ENCODE results near the gene SIRT7. TPM values are rescaled to one million over a fixed set of nuclear protein-coding genes. Genes with fewer than 3 reads are reported as not detected.
A peak's percentile ranks its signal among the peaks of the same experiment; 100 is the strongest.

SIRT7 gene
- total RNA-seq, 1 experiment from 2014 or later, result 24.2 TPM

GRCh38 chr17:81939218-81939617, 21.2 kb upstream of the SIRT7 start (continued):
- no peak for TF ChIP-seq KAT7 (CRISPR knock-in tag; IDR thresholded peaks at IDR 0.05; ENCODE audit: borderline replicate concordance)

- ChIA-PET CTCF (interaction anchor here (1.3 to 2.1 kb wide), 3 partner anchors 8 to 95 kb away, joined by 3 to 8 read pairs (median 5); partner anchors contain the start of genes MAFG and RAC3), POLR2A (no interaction called here)
- Mint-ChIP-seq H3K4me1 (peaks cover 15% of the 10 kb centered on the region; the same call in 1 of the 2 replicates), H3K27ac (no peak overlapping the region), H3K9me3 (no peaks in the 10 kb centered on the region), H3K36me3 (peaks cover 10% of the 10 kb centered on the region; the same call in 1 of the 2 replicates), H3K4me3 (peak overlapping the region; percentile 88), H3K27me3 (ENCODE audit: low read depth) (peaks cover 6% of the 10 kb centered on the region)
- DNase-seq (ENCODE audit: low spot score), result no peak
- no peak for ATAC-seq
- TF ChIP-seq MXD4 (CRISPR knock-in tag; IDR thresholded peaks at IDR 0.05; ENCODE audit: borderline replicate concordance) (no peak), GTF2I (CRISPR knock-in tag; conservative IDR thresholded peaks at IDR 0.05) (no peak), ATF1 (CRISPR knock-in tag; IDR thresholded peaks at IDR 0.05) (no peak)
Measured at GRCh38 chr17:81935709-81936084, 17.7 kb upstream of the SIRT7 start.

GRCh38 chr17:81934850-81935708, 17.1 kb upstream of the SIRT7 start:
- H3K27ac Mint-ChIP-seq, result no peak overlapping the region
- TF ChIP-seq ZBTB43 (CRISPR knock-in tag; IDR thresholded peaks at IDR 0.05) (no peak), FOXK1 (CRISPR knock-in tag; IDR thresholded peaks at IDR 0.05) (no peak), ATF6 (CRISPR knock-in tag; IDR thresholded peaks at IDR 0.05) (no peak), ATF2 (CRISPR knock-in tag; IDR thresholded peaks at IDR 0.05; ENCODE audit: borderline replicate concordance, low read depth) (no peak), ESRRA (CRISPR knock-in tag; IDR thresholded peaks at IDR 0.05; ENCODE audit: borderline replicate concordance) (no peak)
- ATAC-seq, result no peak
- ChIA-PET CTCF (interaction anchor here (0.7 to 1.4 kb wide), 2 partner anchors 85 to 96 kb away, joined by 5 read pairs; partner anchors contain the start of gene RAC3), POLR2A (interaction anchor here (1.0 kb wide), 1 partner anchor 143 kb away, joined by 3 read pairs; no protein-coding TSS in a partner anchor)
- H3K4me3 Mint-ChIP-seq, result peak overlapping the region; percentile 88
- H3K4me1 Mint-ChIP-seq, result peaks cover 15% of the 10 kb centered on the region; the same call in 1 of the 2 replicates
- no peaks in the 10 kb centered on the region for H3K9me3 Mint-ChIP-seq
- H3K36me3 Mint-ChIP-seq, result peaks cover 10% of the 10 kb centered on the region; the same call in 1 of the 2 replicates
- no peak for DNase-seq (ENCODE audit: low spot score)
- peaks cover 5% of the 10 kb centered on the region for H3K27me3 Mint-ChIP-seq (ENCODE audit: low read depth)

GRCh38 chr17:81934098-81934757, 16.3 kb upstream of the SIRT7 start:
- peaks cover 5% of the 10 kb centered on the region for H3K27me3 Mint-ChIP-seq (ENCODE audit: low read depth)
- peaks cover 15% of the 10 kb centered on the region; the same call in 1 of the 2 replicates for H3K4me1 Mint-ChIP-seq
- ChIA-PET POLR2A (interaction anchor here (0.8 to 1.5 kb wide), 3 partner anchors 11 to 143 kb away, joined by 3 to 9 read pairs (median 4); no protein-coding TSS in a partner anchor), CTCF (interaction anchor here (0.5 to 0.7 kb wide), 2 partner anchors 86 to 136 kb away, joined by 4 to 5 read pairs; no protein-coding TSS in a partner anchor)
- no peak for DNase-seq (ENCODE audit: low spot score)
- no peaks in the 10 kb centered on the region for H3K9me3 Mint-ChIP-seq
- ATAC-seq, result no peak
- peaks cover 10% of the 10 kb centered on the region; the same call in 1 of the 2 replicates for H3K36me3 Mint-ChIP-seq
- H3K27ac Mint-ChIP-seq, result no peak overlapping the region
- TF ChIP-seq MAX (CRISPR knock-in tag; IDR thresholded peaks at IDR 0.05) (no peak), IRF2 (CRISPR knock-in tag; IDR thresholded peaks at IDR 0.05; ENCODE audit: borderline replicate concordance, low read depth) (no peak)
- H3K4me3 Mint-ChIP-seq, result no peak overlapping the region
